ENCODE data around the gene CLDND1. TPM values are rescaled to one million over a fixed set of nuclear protein-coding genes. Genes with fewer than 3 reads are reported as not detected.

Gene CLDND1
- total RNA-seq, 6 donors from 2014 or later: 23.9 to 91.2 (median 70.1) TPM

- DNase-seq (no peak), ATAC-seq (ENCODE audit: low FRiP score in 2 of 2) (no peak)
- no peak for TF ChIP-seq POLR2AphosphoS5 (IDR thresholded peaks at IDR 0.05)
- no peak for TF ChIP-seq CTCF (IDR thresholded peaks at IDR 0.05)
- no peak for TF ChIP-seq POLR2A (IDR thresholded peaks at IDR 0.05)
- no peak for TF ChIP-seq EP300 (IDR thresholded peaks at IDR 0.05)
- Histone ChIP-seq H3K27ac (no peak overlapping the region), H3K9me3 (no peaks in the 10 kb centered on the region), H3K27me3 (no peaks in the 10 kb centered on the region), H3K4me3 (no peak overlapping the region), H3K36me3 (peaks cover 0 to 58% (median 11%) of the 10 kb centered on the region in 4 donors), H3K4me1 (peaks cover 0 to 1% (median 0%) of the 10 kb centered on the region in 4 donors)
- WGBS, 2 donors: 95 to 99% methylated on average over 3 of the region's 3 CpGs
These were observed 9.0 kb downstream of the CLDND1 start for GRCh38 chr3:98513736-98514135.

- H3K9me3 ChIP-seq: no peaks in the 10 kb centered on the region
- WGBS, 2 donors: 60 to 79% methylated on average over 4 of the region's 4 CpGs
- no peaks in the 10 kb centered on the region for H3K27me3 ChIP-seq
- no peak for ATAC-seq (ENCODE audit: low FRiP score in 2 of 2)
- TF ChIP-seq CTCF (IDR thresholded peaks at IDR 0.05): no peak
- no peak for TF ChIP-seq POLR2A (IDR thresholded peaks at IDR 0.05)
- TF ChIP-seq EP300 (IDR thresholded peaks at IDR 0.05): no peak
- no peak for TF ChIP-seq POLR2AphosphoS5 (IDR thresholded peaks at IDR 0.05)
- no peaks in the 10 kb centered on the region for H3K4me1 ChIP-seq
- H3K27ac ChIP-seq: no peak overlapping the region
- DNase-seq: no peak
- no peak overlapping the region for H3K4me3 ChIP-seq
- H3K36me3 ChIP-seq: peaks cover 0 to 51% (median 11%) of the 10 kb centered on the region in 4 donors
These were observed 9.6 kb downstream of the CLDND1 start for GRCh38 chr3:98513091-98513511.

GRCh38 chr3:98512576-98512975, 10.1 kb downstream of the CLDND1 start:
- Histone ChIP-seq H3K27ac (no peak overlapping the region), H3K9me3 (no peaks in the 10 kb centered on the region), H3K4me1 (no peaks in the 10 kb centered on the region), H3K27me3 (no peaks in the 10 kb centered on the region), H3K4me3 (no peak overlapping the region), H3K36me3 (peaks cover 0 to 48% (median 11%) of the 10 kb centered on the region in 4 donors)
- ATAC-seq (ENCODE audit: low FRiP score in 2 of 2): no peak
- TF ChIP-seq POLR2A (IDR thresholded peaks at IDR 0.05) (no peak), EP300 (IDR thresholded peaks at IDR 0.05) (no peak), POLR2AphosphoS5 (IDR thresholded peaks at IDR 0.05) (no peak), CTCF (IDR thresholded peaks at IDR 0.05) (no peak)
- 90 to 93% methylated on average over 4 of the region's 4 CpGs for WGBS, 2 donors
- DNase-seq: no peak

GRCh38 chr3:98508582-98508981, 14.1 kb downstream of the CLDND1 start:
- DNase-seq (no peak), ATAC-seq (ENCODE audit: low FRiP score in 2 of 2) (no peak)
- no peaks in the 10 kb centered on the region for H3K27me3 ChIP-seq
- no peaks in the 10 kb centered on the region for H3K4me1 ChIP-seq
- peaks cover 0 to 16% (median 0%) of the 10 kb centered on the region in 4 donors for H3K36me3 ChIP-seq
- no peak overlapping the region for H3K27ac ChIP-seq
- 91 to 97% methylated on average over 2 of the region's 2 CpGs for WGBS, 2 donors
- no peak for TF ChIP-seq POLR2AphosphoS5 (IDR thresholded peaks at IDR 0.05)
- no peak for TF ChIP-seq POLR2A (IDR thresholded peaks at IDR 0.05)
- no peak for TF ChIP-seq CTCF (IDR thresholded peaks at IDR 0.05)
- TF ChIP-seq EP300 (IDR thresholded peaks at IDR 0.05): no peak
- no peak overlapping the region for H3K4me3 ChIP-seq
- no peaks in the 10 kb centered on the region for H3K9me3 ChIP-seq

- 85 to 92% methylated on average over 4 of the region's 4 CpGs for WGBS, 2 donors
- no peak for TF ChIP-seq POLR2A (IDR thresholded peaks at IDR 0.05)
These were observed 18.2 kb downstream of the CLDND1 start for GRCh38 chr3:98504539-98504938.

More at GRCh38 chr3:98504539-98504938, 18.2 kb downstream of the CLDND1 start:
- Histone ChIP-seq H3K9me3 (no peaks in the 10 kb centered on the region), H3K36me3 (no peaks in the 10 kb centered on the region), H3K27ac (no peak overlapping the region), H3K4me3 (no peak overlapping the region), H3K27me3 (no peaks in the 10 kb centered on the region), H3K4me1 (no peaks in the 10 kb centered on the region)
- ATAC-seq (ENCODE audit: low FRiP score in 2 of 2): no peak
- no peak for DNase-seq

All from upper lobe of left lung (tissue), 6 donors.